ENCODE results near the gene NDUFV1.
A peak's percentile ranks its signal among the peaks of the same experiment; 100 is the strongest.

The NDUFV1 gene

GRCh38 chr11:67647471-67647870 is 40.7 kb downstream of the NDUFV1 start:
- Histone ChIP-seq H2AFZ (ENCODE audit: low read length) (no peak overlapping the region), H3K79me2 (ENCODE audit: low read length) (no peaks in the 10 kb centered on the region), H3K9me3 (replicated peaks; ENCODE audit: insufficient read depth, low read length) (no peaks in the 10 kb centered on the region), H3K27me3 (replicated peaks; ENCODE audit: insufficient read depth, low read length) (no peaks in the 10 kb centered on the region), H3K9me2 (replicated peaks; ENCODE audit: insufficient read depth, low read length) (no peaks in the 10 kb centered on the region), H3K4me1 (ENCODE audit: low read length) (peaks cover 36% of the 10 kb centered on the region), H3K4me3 (ENCODE audit: low read length) (no peak overlapping the region), H3F3A (ENCODE audit: insufficient read depth, low read length) (peaks cover 23% of the 10 kb centered on the region), H4K20me1 (ENCODE audit: insufficient read depth, low read length) (no peaks in the 10 kb centered on the region), H3K36me3 (replicated peaks; ENCODE audit: insufficient read depth, low read length) (no peaks in the 10 kb centered on the region), H3K4me2 (ENCODE audit: low read depth, low read length) (no peak overlapping the region), H3K9ac (ENCODE audit: low read length) (no peak overlapping the region), H3K27ac (ENCODE audit: low read length) (no peak overlapping the region)
- DNase-seq, result no peak
- TF ChIP-seq CTCF (IDR thresholded peaks at IDR 0.05; ENCODE audit: low read length), result no peak
- no peak for TF ChIP-seq EZH2 (optimal IDR thresholded peaks at IDR 0.05; ENCODE audit: low read depth, low read length)
- TF ChIP-seq EZH2phosphoT487 (IDR thresholded peaks at IDR 0.05; ENCODE audit: low read length), result no peak

GRCh38 chr11:67648140-67648795 is 41.5 kb downstream of the NDUFV1 start:
- DNase-seq, result peak; percentile 85
- Histone ChIP-seq H3K27ac (ENCODE audit: low read length) (no peak overlapping the region), H3F3A (ENCODE audit: insufficient read depth, low read length) (peaks cover 23% of the 10 kb centered on the region)

GRCh38 chr11:67648796-67649613 is 42.3 kb downstream of the NDUFV1 start:
- Histone ChIP-seq H3K27ac (ENCODE audit: low read length) (no peak overlapping the region), H3K4me2 (ENCODE audit: low read depth, low read length) (peak overlapping the region; percentile 22; the same call in 1 of the 2 replicates), H3K27me3 (replicated peaks; ENCODE audit: insufficient read depth, low read length) (no peaks in the 10 kb centered on the region), H3K4me3 (ENCODE audit: low read length) (no peak overlapping the region), H3K36me3 (replicated peaks; ENCODE audit: insufficient read depth, low read length) (no peaks in the 10 kb centered on the region), H3F3A (ENCODE audit: insufficient read depth, low read length) (peaks cover 23% of the 10 kb centered on the region), H4K20me1 (ENCODE audit: insufficient read depth, low read length) (no peaks in the 10 kb centered on the region), H2AFZ (ENCODE audit: low read length) (0 out of 2 replicates have a peak overlapping the region, but pooled peaks have one; percentile 7), H3K79me2 (ENCODE audit: low read length) (no peaks in the 10 kb centered on the region), H3K4me1 (ENCODE audit: low read length) (peaks cover 36% of the 10 kb centered on the region), H3K9me2 (replicated peaks; ENCODE audit: insufficient read depth, low read length) (no peaks in the 10 kb centered on the region), H3K9me3 (replicated peaks; ENCODE audit: insufficient read depth, low read length) (no peaks in the 10 kb centered on the region), H3K9ac (ENCODE audit: low read length) (no peak overlapping the region)
- no peak for TF ChIP-seq EZH2 (optimal IDR thresholded peaks at IDR 0.05; ENCODE audit: low read depth, low read length)
- no peak for TF ChIP-seq EZH2phosphoT487 (IDR thresholded peaks at IDR 0.05; ENCODE audit: low read length)
- no peak for TF ChIP-seq CTCF (IDR thresholded peaks at IDR 0.05; ENCODE audit: low read length)
- DNase-seq, result no peak

More at GRCh38 chr11:67648140-67648795, 41.5 kb downstream of the NDUFV1 start:
- Histone ChIP-seq H2AFZ (ENCODE audit: low read length) (peak overlapping the region; percentile 7; the same call in 1 of the 2 replicates), H4K20me1 (ENCODE audit: insufficient read depth, low read length) (no peaks in the 10 kb centered on the region), H3K4me3 (ENCODE audit: low read length) (no peak overlapping the region), H3K36me3 (replicated peaks; ENCODE audit: insufficient read depth, low read length) (no peaks in the 10 kb centered on the region), H3K9me2 (replicated peaks; ENCODE audit: insufficient read depth, low read length) (no peaks in the 10 kb centered on the region), H3K4me1 (ENCODE audit: low read length) (peaks cover 36% of the 10 kb centered on the region), H3K9me3 (replicated peaks; ENCODE audit: insufficient read depth, low read length) (no peaks in the 10 kb centered on the region), H3K4me2 (ENCODE audit: low read depth, low read length) (0 out of 2 replicates have a peak overlapping the region, but pooled peaks have one; percentile 5), H3K27me3 (replicated peaks; ENCODE audit: insufficient read depth, low read length) (no peaks in the 10 kb centered on the region), H3K79me2 (ENCODE audit: low read length) (no peaks in the 10 kb centered on the region), H3K9ac (ENCODE audit: low read length) (no peak overlapping the region)
- TF ChIP-seq CTCF (IDR thresholded peaks at IDR 0.05; ENCODE audit: low read length) (peak; percentile 88), EZH2 (optimal IDR thresholded peaks at IDR 0.05; ENCODE audit: low read depth, low read length) (no peak), EZH2phosphoT487 (IDR thresholded peaks at IDR 0.05; ENCODE audit: low read length) (no peak)

Data from MM.1S (cell line).